Upper lobe of left lung (tissue), 4 donors: ENCODE measurements around the gene MYO15A.

Source experiments
- POLR2A ChIP-seq, 4 donors: fragments of 450-650 bp; IDR thresholded peaks; one replicate each; pipeline ENCODE4 v1.5.1; 2016 to 2017; ENCODE audit warnings: antibody characterized with exemption in 4 of 4, mild to moderate bottlenecking in 2 of 4
- TF ChIP-seq, protein P1 (sequence below), 6 experiments: fragments of 450-650 bp in 4 of 6; fragments of 200-600 bp in 2 of 6; sonication (generic) in 2 of 6; IDR thresholded peaks; one replicate each; pipeline ENCODE4 v1.5.1; 2016 to 2019; ENCODE audit warnings: antibody characterized with exemption in 6 of 6

DNA sequence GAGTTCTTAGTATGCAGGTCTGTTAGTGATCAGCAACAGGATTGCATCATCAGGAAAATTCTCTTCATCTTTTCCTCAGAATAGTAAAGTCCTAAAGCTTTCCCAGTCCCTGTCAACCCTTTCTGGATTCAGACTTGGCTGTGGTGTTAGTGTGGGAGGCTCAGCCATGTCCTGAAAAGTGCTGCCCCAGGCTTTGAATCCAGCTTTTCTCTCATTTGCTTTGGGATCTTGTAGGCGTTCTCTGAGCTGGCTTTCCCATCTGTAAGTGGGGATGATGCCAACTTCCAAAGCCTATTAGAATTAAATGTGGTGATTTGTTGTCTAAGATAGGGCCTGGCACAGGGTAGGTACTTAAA lies 78.0 kb downstream of the MYO15A start:
- TF ChIP-seq, protein P1, sequence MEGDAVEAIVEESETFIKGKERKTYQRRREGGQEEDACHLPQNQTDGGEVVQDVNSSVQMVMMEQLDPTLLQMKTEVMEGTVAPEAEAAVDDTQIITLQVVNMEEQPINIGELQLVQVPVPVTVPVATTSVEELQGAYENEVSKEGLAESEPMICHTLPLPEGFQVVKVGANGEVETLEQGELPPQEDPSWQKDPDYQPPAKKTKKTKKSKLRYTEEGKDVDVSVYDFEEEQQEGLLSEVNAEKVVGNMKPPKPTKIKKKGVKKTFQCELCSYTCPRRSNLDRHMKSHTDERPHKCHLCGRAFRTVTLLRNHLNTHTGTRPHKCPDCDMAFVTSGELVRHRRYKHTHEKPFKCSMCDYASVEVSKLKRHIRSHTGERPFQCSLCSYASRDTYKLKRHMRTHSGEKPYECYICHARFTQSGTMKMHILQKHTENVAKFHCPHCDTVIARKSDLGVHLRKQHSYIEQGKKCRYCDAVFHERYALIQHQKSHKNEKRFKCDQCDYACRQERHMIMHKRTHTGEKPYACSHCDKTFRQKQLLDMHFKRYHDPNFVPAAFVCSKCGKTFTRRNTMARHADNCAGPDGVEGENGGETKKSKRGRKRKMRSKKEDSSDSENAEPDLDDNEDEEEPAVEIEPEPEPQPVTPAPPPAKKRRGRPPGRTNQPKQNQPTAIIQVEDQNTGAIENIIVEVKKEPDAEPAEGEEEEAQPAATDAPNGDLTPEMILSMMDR (IDR thresholded peaks at IDR 0.05) = no peak
- no peak for TF ChIP-seq POLR2A (IDR thresholded peaks at IDR 0.05)
